Measurements from ENCODE around the gene ATP6V0A4.

DNA sequence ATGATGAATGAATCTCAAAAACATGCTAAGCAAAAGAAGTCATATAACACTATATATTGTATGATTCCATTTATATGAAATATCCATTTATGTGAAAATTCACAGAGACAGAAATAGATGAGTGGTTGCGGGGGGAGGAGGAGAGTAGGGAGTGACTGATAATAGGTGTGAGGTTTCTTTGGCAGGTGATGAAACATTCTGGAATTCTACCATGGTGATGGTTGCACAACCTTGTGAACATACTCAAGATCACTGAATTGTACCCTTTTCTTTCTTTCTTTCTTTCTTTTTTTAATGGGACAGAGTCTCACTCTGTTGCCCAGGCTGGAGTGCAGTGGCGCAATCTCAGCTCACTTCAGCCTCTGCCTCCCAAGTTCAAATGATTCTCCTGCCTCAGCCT, 107.5 kb downstream of the ATP6V0A4 start:
- TF ChIP-seq POLR2A (IDR thresholded peaks at IDR 0.05) (no peak), CTCF (IDR thresholded peaks at IDR 0.05) (no peak)

Measured in lower leg skin (tissue), 3 donors.